Measurements from ENCODE around the gene GNB1L.
"Not testable (repeated sequence)": the region's sequence is repeated elsewhere in the genome, so short reads cannot be mapped to it uniquely, and the experiment has no call there.

GNB1L gene

DNA sequence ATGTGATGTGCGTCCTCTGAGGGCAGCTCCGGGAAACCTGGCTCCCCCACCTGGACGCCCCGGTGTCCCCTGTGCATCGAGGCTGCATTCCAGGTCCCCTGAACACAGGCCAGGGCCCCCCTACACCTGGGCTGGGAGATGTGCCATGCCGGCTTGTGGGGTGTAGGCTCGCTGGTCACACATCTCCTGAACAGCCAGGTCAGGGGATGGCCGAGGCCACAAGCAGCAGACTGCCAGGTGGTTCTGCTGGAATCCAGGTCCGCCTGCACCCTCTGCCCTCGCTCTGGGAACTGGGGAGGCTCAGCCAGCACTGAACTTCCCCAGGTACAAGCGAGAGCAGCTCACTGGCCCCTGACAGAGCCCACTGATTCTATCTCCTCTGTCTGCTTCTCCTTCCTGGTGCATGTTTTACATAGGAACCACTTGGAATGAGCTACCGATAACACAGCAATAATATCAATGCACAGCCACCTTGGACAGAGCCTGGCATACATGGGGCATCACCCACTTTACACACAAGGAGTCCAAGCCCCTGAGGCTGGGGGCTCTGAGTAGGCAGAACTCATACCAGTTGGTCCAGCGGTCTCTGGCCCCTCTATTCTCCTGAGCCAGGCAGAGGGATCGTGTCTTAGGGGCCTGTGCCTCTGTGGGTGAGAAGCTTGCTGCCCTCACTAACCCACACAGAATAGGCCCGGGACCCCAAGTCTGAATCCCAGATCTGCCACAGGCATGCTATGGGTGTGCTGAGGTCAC is 47.3 kb downstream of the GNB1L start:
- DNase-seq = no peak

DNA sequence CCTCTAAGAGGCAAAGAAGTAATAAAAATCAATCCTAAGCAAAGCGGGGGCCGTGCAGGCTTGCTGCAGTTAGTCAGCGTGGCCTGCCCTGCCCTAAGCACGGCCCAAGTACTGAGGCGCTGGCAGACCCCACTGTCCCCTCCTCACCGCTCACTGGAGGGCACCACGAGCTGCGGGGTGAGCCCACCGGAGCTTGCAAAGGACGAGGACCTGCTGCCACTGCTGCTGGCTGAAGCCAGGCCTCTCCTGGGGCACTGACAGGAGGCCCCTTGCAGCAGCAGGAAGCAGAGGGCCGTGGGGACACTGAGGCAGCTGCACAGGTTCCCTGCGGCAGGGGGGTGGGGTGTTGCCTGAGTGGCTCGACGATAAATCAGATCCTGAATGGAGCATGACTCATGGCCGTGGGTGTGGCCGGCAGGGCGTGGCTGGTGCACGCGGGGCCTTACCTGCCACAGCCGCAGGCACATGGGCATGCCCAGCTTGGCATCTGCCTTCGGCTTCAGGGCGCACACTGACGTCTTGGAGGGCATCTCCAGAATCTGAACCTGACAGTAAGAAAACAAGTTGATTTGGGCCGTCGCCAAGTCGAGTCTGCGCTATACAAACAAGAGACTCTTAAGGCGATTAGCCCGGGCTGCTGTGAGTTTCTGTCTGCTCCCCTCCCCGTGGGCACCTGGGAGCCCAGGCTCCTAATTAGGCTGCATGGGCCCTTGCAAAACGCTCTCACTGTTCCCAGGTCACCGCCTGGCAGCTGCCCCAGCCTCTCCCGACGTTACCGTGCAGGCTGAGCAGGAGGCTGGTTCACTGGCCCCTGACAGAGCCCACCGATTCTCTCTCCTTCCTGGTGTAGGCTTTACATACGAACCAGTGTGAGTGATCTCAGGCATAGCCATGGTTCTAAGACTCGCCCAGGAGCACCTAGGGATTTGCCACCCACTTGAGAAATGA is 48.2 kb downstream of the GNB1L start:
- DNase-seq = no peak

DNA sequence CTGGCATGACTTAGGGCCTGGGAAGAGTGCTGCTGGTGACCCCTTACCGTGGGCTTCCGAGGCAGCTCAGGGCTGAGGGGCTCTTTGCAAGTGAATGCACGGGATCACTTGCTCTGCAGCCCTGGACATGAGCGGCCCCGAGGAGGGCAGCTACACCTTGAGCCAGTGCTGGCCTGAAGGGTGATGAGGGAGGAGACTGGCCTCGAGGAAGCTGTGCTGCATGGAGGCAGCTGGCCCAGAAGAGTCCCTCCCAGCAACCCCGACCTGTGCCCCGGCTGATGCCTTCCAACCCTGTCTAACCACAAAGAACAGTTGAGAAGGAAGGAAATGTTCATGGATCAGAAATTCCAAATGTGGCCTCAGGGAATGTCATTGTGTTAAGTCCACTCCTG is 48.9 kb downstream of the GNB1L start:
- no peak for DNase-seq

DNA sequence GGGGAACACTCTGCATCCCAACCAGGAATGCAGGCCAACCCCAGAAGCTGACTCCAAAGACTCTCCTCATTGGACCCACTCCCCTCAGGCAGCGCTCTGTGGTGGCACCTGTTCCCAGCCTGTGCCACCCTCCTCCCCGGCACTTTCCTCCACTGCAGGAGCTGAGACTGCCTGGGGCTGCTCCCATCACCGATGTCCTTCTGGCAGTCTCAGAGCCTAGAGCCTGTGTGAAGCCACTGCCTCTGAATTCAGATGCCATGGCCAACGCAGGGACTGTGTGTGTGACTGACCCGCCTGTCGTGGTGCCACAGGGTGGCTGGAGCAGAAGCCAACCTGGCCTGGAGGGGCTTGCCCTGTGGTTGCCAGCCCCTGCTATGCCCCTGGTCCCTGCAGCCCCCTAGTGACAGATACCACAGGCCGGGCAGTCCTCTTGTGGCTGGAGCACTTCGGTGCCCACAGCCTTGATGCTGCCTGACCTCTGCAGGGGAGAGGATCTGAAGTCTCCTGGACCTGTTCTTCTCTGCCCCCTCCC is 50.9 kb downstream of the GNB1L start:
- no peak for DNase-seq

DNA sequence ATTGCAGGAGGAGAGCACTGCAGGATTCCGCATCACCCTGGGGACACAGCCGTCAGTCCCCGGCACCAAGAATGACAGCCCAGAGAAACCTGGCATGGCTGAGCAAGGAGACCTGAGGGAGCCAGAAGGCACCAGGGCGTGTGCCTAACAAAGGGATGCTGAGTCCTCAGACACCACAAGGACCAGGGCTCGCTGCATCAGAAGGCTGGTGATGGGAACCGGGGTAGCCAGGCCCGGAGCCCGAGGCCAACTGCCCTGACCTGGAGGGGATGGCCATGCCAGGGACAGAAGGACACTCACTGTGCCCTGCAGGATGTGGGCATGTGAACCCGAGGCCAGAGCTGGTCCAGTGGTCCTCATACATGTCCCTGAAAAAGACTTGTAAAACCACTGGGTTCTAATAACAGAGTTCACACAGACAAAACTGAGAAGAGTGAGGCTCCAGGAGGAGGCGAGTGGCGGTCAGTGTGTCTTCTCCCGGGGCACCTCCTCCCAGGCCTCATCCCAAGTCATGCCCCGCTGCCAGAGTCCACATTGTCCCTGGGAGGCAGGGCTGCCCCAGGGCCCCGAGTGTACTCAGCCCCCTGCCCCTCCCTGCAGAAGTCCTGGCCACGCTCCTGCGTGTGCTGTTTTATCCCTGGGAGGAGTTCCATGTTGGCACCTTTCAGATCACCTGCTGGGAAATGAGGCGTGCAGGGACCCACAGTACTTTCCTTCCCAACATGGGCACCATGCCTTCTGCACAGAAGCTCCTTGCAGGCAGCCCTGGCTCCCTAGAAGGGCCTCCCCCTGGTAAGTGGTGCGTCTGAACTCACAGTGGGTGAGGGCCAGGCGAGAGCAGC is 51.6 kb downstream of the GNB1L start:
- no peak for DNase-seq

DNA sequence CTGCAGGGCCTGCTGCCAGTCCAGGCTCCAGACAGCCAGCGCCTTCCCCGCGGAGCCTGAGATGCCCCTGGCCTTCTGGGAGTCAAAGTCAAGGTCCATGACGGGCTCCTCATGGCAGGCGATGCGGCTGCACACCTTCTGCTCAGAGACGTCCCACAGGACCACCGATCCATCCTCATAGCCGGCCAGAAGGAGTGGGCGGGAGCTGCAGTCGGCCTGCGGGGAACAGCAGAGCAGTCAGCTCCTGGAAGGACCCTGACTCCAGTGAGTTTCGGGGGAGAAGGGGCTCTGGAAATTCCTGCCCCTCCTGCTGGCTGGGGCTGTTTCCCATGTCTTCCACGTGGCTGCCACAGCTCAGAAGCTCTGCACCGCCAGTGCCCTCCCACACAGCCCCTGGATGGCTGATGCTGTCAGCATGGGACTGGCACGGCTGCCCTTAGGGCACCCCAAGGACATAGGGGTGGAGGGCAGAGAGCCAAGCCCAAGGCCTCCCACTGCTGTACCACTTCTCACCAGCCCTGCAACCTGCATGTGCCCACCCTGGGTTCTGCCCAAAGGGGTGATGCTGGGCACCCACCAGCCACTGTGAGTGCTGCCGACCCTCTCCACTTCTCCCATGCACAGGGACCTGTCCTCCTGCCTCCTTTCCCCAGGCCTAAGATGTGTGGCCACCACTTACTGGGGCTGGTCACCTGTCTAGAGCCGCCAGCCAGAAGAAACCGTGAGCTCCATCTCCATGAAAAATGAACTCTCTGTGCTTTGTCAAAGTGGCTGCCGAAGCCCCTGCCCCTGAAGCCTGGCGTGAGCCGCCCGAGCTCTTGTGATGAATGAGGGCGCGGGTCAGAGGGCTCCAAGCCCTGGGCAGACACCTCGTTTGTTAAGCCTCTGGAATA is 52.4 kb downstream of the GNB1L start:
- DNase-seq = no peak

DNA sequence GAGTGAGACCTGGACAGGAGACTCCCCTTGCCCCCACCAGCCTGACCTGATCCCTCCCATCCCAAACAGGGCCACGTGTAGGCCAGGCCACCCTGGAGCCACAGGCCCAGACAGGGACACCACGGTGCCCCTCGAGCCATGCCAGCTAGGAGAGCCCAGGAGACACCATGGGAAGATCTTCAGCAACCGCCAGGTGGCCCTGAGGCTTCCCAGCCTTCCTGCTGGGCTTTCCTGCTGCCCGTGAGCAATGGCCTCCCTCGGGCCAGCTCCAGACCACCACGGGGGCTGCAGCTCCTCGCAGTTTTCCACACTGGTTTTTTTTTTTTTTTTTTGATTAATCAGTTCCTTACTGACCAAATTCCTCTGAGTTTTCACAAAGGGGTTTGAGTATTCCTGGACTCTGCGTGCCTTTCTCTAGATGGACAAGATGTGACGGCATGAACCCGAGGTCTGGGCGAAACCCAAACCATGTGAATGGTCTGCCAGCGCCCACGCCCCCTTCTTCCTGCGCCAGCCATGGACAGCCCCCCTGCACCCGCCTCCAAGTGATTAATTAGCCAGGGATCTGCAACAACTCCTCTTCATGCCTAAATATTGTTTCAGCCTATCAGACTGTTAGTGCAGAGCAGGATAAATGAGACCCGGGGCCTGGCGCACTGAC is 53.2 kb downstream of the GNB1L start:
- no peak for DNase-seq

DNA sequence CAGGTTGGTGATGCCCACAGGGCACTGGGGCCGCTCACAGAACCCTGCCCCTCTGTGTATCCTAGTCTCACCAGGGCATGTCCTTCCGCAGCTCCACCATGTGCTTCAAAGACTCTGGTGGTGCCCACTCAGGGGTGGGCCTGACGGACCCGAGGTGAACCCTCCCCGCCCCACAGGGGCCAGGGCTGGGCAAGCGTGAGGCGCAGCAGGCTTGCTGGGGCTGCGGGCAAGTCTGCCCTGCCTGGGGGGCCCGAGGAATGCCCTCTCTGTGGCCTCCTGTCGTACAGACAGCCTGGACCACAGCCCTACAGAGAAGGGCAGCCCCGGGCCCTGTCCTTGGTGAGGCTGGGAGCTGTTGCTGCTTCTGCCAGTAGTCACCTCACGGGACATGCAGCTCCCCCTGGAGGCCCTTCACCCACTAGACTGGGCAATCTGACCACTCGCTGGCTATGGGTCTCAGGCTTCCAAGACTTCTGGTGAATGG is 53.9 kb downstream of the GNB1L start:
- no peak for DNase-seq

DNA sequence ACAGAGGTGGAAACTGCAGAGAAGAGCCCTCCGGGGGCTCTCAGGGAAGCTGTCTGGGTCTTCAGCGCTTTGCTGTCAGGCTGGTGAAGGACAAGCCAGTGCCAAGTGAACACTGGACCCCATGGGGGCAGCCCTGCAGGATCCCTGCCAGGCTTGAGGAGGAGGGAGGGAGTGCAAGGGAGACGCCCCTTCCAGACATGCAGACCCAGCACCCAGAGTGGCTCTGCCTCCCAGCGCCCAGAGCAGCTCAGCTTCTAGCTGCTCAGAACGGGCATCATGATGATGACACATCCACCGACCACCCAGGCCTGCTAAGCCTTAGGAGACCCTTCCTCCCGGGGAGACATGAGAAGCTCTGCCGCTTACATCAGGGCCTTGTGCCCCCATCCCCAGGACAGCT is 54.4 kb downstream of the GNB1L start:
- no peak for DNase-seq

DNA sequence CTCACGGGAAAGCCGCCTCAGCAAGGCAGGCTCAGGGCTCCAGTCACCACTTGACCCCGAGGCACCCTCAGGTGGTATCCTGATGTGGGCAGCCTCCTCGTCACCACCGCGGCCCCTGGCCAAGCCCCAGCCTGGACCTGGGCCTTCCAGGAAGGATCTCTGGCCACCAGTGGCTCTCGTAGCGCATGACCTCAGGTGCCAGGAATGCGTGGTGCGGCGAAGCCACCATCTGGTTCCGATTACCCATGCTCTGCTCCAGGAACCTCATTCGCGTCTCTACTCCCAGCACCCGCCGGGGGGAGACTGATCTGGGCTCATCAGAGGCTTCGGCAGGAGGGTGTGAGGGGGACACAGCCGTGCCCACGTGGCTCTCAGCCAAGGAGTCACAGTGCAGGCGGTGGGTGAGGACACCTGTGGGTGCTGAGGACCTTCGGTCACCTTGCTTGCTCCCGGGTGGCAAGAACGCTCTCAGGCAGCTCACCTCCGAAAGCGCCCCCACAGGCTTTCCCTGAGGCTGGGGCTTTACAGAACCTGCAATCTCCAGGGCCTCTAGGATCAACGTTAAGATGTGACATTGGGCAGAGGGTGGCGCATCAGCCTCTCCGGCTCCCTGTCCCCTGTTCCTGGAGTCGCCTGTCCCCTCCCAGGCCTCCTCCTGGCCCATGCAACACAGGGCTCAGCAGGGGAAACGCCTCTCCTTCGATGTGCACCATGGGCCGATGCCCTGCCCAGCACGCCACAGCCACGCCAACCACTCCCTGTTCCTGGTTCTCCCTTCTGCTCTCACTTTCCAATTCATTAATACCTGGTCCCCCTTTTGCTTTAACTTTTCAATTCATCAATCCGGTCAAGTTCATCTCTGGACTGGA is 55.1 kb downstream of the GNB1L start:
- no peak for DNase-seq

DNA sequence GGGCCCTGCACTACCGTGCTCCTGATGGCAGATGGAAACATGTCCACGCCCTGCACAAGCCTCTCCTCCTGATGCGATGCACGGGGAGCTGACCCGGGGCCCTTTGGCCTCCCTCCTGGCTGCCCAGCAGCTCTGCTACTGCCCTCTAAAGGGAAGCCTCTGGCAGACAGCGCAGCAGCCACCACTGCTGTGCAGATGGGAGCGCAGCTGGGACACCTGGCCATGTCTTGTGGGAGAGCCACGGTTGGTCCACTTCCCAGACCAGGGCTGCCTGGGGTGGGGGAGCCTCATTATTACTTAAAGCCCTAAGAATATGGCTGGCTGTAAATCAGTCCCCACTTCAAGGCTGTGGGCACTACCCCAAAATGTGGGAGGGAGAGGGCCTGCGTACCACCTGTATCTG is 55.8 kb downstream of the GNB1L start:
- DNase-seq = no peak

DNA sequence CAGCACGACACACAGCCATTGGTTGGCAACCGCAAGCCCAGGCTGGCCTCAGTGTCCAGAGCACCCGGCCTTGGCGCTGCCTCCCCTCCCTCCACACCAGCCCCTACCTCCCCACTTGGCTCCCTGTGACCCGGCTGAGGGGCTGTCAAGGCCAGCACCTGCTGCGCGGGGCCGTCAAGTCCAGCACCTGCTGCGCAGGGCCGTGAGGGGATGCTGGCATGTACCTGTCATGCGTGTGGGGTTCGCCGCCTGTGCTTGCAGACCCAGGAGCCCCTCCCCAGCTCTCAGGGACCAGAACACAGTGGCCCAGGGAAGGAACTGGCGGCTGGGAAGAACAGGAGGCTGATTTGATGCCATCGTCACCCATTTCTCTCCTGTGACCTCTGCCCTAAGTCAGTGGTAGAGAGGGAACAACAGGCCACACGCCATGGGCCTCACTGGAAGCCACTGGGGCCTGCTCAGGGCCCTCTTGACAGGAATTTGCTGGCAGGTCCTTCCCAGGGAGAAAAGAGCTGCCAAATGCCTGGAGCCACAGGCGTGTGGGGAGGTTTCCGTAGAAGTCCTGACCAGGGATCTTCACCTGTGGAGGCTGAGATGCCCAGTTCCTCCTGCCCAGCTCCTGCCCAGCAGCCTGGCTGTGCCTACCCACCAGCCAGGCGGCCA is 56.5 kb downstream of the GNB1L start:
- DNase-seq = no peak

DNA sequence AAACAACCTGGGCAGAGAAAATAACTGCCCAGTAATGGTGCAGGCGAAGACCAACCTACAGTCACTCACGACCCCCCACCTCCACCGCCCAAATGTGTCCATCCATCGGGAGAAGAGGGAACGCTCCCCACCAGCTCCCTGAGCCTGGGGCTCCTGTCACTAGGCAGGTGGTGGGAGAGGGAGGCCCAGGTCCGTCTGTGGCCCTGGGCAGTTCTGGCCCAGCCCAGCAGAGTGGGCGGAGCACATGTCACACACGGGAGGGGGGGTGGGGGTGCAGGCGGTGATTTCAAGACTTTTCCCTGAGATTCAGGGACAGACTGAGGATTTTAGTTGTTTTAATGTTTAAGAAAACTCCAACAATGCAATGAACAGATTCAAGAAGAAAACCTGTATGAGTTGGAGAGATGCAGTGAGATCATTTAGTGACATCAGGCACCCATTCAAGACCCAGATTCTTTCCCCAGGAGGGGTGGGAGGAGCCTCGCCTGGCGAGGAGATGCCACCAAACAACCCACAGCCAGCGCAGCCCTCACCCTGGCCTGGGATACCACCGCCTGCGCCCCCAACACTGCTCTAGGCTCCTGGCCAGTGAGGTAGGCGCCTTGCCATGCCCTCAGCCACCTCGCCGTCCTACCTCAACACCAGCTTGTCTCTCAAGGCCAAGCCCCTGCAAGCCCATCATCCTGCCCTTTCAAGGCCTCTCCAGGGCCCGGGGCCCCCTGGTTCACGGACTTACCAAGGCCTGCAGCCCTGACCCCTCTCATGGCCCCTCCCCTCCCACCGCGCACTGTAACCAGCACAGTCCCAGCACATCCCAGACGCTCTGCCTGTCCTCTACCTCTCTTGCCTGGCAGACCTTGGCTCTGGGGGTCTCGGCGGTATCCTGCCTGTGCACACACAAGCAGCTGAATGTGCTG is 57.3 kb downstream of the GNB1L start:
- DNase-seq = no peak

DNA sequence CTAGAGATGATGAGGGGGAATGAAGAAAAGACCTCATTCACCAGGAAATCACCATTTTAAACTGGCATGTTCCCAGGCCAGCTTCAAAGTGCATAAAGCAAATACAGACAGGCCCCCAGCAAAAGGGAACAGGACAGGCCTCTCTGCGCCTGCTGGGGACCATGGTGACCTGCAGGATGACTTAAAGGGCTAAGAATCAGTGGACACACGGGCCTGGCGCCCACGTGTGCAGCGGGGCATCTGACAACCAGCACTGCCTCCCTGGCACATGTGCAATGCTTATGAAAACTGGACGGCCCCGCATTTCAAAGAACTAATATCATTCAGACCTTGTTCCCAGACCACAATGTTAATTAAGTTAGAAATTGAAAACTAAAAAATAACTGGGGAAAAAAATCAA is 58.5 kb downstream of the GNB1L start:
- no peak for DNase-seq

DNA sequence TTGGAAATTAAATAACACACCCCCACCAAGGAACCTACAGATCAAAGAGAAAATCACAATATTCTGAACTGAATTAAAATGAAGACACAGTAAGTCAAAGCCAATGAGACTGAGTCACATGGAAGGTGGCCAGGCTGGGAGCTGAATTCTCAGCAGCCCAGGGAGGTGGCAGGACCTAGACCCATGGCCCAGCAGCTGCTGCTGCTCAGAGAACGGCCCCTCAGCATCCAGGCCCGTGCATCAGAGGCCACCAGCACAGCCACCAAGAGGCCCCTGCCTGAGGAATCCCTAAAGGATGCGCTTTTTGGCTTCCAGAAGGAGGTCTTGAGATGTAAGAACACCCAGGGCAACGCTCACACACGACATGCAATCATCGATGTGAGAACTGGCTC is 59.1 kb downstream of the GNB1L start:
- no peak for DNase-seq

DNA sequence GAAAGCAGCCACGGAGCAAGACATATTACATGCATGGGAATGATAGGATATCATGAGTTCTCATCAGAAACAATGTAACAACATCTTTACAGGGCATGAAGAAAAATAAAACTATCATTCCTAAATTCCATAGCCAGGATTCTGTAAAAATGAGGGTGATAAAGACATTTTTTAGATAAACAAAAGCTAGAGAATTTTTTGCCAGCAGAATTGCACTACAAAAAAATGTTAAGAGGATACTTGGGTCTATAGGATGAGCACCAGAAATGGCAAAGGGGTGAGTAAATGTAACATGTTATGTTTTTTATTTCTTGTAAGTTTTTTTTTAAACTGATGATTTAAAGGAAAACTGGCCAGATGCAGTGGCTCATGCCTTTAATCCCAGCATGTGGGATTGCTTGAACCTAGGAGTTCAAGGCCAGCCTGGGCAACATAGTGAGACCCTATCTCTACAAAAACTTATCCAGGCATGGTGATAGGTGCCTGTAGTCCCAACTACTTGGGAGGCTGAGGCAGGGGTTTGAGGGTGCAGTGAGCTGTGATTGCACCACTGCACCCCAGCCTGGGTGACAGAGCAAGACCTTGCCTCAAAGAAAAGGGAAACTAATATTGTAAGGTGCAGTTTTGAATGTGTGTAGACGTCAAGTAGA is 60.9 kb downstream of the GNB1L start:
- DNase-seq = no peak

DNA sequence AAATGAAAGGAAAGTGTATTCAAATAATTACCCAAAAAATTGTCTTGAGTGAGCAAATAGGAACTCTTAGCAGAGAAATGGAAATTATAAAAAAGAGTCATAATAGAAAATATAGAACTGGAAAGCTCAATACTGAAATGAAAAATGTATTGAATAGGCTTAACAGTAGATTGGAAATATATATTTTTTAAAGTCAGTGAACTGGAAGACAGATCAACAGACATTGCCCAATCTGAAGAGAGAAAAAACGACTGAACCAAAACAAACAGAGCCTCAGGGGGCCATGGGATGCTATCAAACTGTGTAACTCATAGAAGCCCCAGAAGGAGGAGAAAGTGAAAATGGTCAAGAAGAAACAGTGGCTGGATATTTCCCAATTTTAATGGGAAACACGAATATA is 61.5 kb downstream of the GNB1L start:
- DNase-seq = no peak

DNA sequence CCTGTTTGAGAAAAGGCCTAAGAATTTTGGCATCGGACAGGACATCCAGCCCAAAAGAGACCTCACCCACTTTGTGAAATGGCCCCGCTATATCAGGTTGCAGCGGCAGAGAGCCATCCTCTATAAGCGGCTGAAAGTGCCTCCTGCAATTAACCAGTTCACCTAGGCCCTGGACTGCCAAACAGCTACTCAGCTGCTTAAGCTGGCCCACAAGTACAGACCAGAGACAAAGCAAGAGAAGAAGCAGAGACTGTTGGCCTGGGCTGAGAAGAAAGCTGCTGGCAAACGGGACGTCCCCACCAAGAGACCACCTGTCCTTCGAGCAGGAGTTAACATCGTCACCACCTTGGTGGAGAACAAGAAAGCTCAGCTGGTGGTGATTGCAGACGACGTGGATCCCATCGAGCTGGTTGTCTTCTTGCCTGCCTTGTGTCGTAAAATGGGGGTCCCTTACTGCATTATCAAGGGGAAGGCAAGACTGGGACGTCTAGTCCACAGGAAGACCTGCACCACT is 62.2 kb downstream of the GNB1L start:
- DNase-seq = not testable (repeated sequence)
